ENCODE data around the gene CDK5RAP2. TPM values are rescaled to one million over a fixed set of nuclear protein-coding genes. Genes with fewer than 3 reads are reported as not detected.
"Not testable (repeated sequence)": the region's sequence is repeated elsewhere in the genome, so short reads cannot be mapped to it uniquely, and the experiment has no call there.

Gene CDK5RAP2
- total RNA-seq, 2 donors from 2014 or later: 27.1 to 36.7 TPM

DNA sequence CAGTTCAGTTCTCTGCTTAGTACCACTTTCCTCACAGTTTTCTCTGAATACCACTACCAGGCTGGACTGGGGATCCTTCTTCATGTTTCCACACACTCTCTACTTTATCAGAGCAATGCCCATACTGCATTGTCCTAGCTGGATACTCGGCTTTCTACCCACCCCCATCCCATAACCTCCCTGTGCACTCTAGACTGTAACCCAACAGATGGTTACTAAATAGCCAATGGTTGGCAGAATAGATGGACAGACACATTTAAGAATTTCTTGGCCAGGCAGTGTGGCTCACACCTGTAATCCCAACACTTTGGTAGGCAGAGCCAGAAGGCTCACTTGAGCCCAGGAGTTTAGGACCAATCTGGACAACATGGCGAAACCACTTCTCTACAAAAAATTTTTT is 22.8 kb downstream of the CDK5RAP2 start:
- DNase-seq (no peak), ATAC-seq (no peak)
- intact Hi-C loops (cut with DNase I, micrococcal nuclease): no loop called here

DNA sequence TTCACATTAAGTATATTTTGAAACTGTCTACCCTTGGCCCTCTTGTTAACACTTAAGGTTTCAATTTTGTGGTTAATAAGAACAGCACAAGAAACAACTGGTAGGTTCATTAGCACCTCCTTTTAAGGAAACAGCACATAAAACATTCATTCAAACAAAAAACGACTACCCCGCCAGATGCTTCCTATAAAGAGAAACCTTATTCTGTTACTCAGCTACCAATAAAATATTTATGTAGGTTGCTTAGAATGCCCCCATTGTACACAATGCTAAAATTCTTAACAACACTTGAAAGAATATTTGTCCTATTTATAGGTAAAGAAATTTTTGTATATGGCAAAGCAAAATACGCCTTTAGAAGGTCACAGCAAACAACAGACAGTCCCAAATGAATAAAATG is 23.2 kb downstream of the CDK5RAP2 start:
- ATAC-seq (no peak), DNase-seq (no peak)
- intact Hi-C loops (cut with DNase I, micrococcal nuclease): no loop called here

DNA sequence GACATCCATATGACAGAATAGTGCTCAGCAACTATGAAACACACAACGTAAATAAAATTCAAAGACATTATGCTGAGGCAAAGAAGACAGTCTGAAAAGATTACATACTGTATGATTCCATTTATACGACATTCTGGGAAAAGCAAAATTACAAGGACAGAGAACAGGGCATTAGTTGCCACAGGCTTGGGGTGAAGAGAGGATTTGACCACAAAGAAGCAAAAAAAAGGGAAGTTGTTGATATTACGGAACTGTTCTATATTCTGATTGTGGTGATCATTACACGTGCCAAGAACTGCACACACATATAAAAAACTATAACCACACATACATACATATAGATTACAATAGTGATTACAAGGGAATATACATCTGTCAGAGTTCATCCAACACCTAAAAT is 24.1 kb downstream of the CDK5RAP2 start:
- no peak for DNase-seq
- ATAC-seq: no peak
- intact Hi-C loops (cut with DNase I, micrococcal nuclease): no loop called here

DNA sequence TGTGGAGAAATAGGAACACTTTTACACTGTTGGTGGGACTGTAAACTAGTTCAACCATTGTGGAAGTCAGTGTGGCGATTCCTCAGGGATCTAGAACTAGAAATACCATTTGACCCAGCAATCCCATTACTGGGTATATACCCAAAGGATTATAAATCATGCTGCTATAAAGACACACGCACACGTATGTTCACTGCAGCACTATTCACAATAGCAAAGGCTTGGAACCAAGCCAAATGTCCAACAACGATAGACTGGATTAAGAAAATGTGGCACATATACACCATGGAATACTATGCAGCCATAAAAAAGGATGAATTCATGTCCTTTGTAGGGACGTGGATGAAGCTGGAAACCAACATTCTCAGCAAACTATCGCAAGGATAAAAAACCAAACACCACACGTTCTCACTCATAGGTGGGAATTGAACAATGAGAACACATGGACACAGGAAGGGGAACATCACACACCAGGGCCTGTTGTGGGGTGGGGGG is 27.7 kb downstream of the CDK5RAP2 start:
- intact Hi-C loops (cut with DNase I, micrococcal nuclease); ATAC-seq; DNase-seq: not testable (repeated sequence)

DNA sequence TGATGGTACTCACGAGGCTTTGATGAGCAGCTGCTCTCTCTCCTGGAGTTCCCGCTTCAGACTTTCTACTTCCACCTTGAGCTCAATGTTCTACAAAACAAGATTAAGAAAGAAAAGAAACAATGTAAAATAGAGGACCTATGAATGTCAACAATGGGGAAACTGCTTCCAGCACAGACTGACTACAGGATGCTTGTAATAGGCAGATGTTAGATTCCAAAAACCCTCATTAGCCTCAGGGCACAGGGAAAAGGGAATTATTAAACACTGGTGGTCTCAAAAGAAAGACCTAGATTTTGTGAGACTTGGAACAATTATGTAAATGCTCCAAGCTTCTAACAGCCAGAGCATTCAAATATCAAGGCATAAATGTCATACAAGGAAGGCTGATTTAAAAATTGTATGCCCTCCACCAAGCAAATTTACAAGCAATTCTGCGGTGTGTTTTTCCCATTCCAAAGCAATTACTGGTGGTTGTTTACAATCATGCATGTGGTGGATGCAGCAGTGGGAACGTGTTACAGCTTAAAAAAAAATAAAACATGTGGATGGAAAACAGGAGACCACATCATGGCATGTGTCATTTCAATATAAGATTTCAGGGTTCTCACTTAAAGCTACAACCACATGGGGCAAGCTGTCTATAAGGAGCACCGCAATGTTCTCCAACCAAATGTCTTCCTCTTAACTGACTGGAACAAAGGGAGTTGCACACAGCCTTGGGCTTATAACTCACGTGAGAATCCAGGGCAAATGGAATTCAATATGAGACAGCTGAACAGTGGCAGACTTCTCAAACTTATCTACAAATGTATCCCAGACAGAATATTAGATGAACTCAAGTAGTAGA is 34.0 kb downstream of the CDK5RAP2 start:
- no peak for ATAC-seq
- intact Hi-C loops (cut with DNase I, micrococcal nuclease): no loop called here
- DNase-seq: no peak

DNA sequence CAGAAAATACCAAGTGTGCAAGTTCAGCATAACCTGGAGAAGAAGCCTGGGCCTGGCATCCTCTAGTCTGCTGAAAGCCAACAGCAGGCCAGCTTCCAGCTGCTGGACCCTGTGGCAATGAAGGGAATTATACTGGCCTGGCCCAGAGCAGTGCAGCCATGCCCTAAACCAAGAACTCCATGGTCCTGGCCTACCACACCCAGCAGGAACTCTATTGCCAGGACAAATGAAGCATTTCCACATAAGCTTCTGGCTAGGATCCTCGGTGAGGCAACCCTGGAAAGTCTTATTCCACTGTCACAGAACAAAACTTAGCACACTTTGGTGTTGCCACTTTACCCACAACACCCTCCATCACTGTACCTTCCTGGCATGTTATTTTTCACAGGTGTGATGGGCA is 35.5 kb downstream of the CDK5RAP2 start:
- intact Hi-C loops (cut with DNase I, micrococcal nuclease): no loop called here
- ATAC-seq (no peak), DNase-seq (no peak)

DNA sequence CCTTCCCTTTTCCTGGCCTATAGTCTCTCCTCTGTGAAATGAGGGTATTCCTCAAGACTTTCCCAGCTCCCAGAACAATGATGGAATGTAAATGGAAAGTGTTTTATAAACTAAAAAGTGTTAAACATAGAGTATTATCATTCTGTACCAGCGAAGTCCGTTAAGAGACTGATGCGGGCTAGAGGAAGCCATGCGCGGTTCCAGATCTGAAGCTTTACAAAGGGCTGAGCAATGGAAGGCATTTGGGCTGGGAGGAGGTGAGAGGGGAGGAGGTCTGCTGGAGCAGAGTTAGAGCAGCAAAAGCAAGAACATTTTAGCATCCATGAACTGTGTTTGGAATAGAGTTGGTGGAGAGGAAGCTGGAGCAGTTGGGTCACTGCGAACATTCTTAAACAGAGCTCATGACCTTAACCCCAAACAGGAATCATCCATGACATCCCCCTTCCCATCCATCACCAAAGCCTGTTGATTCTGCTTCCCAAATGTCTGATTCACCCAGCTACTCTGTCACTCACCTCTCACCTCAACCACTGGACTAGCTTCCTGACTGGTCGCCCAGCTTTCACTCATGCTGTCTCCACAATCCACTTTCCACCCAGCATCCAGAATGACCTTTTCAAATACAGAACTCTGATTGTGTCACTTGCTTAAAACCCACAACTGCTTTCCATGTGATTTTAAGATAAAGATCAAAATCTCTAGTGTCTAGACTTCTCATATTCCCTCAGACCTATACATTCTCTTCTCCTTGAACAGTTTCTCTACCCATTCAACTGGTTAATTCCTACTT is 37.1 kb downstream of the CDK5RAP2 start:
- intact Hi-C loops (cut with DNase I, micrococcal nuclease): no loop called here
- ATAC-seq (no peak), DNase-seq (no peak)

DNA sequence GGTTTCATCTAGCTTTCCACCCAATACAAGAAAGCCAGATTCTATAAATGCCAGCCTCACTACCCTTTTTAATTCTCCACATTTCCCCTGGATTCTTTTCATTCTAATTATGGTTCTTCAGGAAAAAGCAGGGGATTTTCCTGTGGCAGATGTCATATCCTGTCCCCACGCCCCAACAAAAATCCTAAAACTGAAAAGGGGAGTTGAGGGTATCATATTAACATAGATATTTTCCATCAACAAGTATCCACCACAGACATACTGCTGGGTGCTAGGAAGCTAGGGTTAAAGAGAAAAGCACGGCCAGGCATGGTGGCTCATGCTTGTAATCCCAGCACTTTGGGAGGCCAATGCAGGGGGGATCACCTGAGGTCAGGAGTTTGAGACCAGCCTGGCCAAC is 38.0 kb downstream of the CDK5RAP2 start:
- ATAC-seq (no peak), DNase-seq (no peak)
- intact Hi-C loops (cut with DNase I, micrococcal nuclease): no loop called here

DNA sequence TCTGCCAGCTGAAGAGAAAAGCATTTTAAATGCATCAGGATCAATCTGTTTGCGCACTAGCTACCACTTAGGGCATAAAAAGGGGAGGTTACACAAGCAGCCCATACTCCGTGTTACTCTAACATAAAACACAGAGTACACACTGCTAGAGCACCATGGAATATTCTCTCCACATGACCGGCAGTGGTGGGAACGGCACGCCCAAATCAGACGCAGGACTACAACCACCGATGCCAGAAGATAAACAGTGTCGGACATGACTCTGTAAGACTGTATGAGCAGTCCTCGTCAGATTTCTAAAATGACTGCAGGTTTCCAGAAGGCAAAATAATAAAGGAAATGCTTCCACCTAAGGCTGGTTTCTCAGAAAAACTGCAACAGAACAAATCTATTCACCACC is 40.0 kb downstream of the CDK5RAP2 start:
- ATAC-seq (no peak), DNase-seq (no peak)
- intact Hi-C loops (cut with DNase I, micrococcal nuclease): no loop called here

DNA sequence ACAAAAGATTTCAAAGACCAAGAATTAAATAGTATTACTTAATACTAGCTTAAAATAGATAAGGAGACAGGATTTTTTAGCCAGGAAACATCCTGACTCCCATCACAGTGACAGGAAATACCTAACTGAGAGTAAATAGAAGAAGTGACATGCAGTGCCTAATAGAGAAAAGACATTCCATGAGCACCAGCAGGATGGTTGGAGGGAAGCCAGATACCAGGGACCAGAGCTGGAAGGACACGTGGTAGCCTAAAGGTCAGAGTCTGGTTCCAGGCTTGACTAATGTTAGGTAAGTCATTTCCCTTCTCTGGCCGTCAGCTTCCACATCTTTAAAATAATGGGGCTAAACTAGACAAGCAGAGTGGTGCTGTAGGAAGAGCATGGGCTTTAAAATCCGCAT is 41.6 kb downstream of the CDK5RAP2 start:
- intact Hi-C loops (cut with DNase I, micrococcal nuclease): no loop called here
- ATAC-seq (no peak), DNase-seq (no peak)

DNA sequence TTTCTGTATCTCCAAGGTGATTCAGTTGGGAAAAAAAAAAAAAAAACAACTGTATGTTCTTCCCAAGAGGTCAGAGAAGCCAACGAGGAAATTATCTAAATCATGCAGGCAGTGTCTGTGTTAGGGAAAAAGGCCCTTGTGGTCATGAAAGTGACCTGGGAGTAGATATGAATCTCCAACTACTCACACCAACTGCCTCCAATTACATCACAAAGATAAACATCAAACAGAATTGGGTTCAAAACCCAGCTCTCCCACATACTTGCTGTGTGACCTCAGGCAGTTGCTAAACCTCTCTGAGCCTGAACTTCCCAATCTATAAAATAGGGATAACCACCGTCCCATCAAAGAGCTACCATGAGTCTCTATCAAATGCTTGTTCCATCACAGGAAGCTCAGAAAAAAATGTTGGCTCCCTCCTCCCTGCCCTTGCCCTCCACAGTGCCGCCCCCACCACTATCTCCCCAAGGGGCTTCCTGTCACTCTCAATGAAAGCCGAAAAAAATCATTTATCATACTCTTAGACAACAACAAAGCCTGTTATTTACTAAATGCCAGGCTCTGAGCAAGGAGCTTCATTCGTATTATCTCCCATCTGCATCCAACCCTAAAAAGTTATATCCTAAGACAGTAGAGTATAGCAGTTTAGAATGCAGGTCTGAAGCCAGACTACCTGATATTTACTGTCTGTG is 42.9 kb downstream of the CDK5RAP2 start:
- ATAC-seq (no peak), DNase-seq (no peak)
- intact Hi-C loops (cut with DNase I, micrococcal nuclease): no loop called here

DNA sequence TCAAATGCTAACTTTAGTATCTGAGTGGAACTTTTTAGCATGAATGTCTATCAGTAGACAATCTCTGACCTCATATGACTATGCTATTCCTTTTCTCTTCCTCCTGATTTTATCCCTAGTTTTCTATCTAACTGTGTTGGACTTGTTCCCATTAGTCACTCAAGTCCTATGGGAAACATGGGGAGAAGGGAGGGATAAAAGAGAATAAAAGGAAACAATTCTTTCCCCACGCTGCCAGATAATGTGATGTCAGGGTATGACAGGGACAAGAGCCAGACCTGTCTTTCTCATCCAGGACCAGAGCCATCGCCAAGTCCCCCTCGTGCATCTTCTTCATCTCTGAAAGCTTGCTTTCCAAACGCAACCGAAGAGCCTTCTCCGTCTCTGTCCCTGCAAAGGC is 43.9 kb downstream of the CDK5RAP2 start:
- intact Hi-C loops (cut with DNase I, micrococcal nuclease): no loop called here
- no peak for ATAC-seq

DNA sequence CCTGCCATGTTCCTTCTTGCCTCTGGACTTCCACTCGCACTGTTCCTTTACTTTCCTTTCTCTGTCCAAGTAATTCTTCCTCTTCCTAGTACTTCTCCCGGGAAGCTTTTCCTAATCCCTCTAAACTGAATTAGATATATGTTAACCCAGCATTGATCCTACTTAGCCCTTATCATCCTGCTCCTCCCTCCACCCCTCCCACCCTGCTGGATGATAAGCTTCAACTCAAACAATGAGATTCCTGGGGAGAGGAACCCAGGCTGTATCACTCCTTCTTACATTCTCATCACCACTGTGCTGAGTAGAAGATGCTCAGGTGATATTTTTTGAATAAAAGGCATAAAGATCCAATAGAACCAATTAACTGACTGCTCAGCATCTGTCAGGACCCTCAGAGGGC is 45.7 kb downstream of the CDK5RAP2 start:
- DNase-seq (no peak), ATAC-seq (no peak)
- intact Hi-C loops (cut with DNase I, micrococcal nuclease): no loop called here

More for the DNA sequence above, 43.9 kb downstream of the CDK5RAP2 start:
- no peak for DNase-seq

DNA sequence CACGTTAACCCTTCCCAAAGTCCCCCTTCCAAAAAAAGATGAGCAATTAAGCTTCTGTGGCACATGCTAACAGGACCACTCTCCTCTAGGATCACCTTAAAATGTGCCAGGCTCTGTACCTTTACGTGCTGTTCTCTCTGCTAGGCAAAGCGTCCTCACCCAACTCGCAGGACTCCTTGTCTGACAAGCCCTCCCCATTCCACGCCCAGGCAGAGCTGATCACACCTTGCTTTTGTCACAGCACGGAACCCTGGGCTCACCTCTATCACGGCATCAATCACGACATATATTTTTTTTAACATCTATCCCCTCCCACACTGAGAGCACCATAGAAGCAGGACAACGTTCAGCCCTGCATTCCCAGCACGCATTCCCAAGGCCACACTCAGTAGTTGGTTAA is 47.1 kb downstream of the CDK5RAP2 start:
- DNase-seq (no peak), ATAC-seq (no peak)
- intact Hi-C loops (cut with DNase I, micrococcal nuclease): no loop called here

DNA sequence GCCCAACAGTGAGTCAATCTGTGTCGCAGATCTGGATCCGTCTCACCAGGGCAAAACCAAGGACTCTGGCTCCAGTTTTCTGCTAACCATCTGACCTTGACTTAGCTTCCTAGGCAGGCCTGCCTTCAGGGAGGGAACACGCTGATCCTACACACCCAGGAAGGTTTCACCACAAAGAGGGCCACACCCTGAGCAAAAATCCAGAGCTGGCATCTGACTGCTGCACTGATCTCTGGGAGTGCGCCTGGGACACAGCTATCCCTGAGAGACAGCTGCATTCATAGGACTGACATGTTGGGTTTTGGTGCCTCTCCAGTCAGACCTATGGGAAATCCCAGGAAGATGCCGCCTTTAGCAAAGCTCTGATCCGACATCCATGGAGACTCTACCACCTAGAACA is 47.5 kb downstream of the CDK5RAP2 start:
- ATAC-seq (peak; percentile 94), DNase-seq (peak; percentile 16 to 72)
- intact Hi-C loops (cut with DNase I, micrococcal nuclease): no loop called here

DNA sequence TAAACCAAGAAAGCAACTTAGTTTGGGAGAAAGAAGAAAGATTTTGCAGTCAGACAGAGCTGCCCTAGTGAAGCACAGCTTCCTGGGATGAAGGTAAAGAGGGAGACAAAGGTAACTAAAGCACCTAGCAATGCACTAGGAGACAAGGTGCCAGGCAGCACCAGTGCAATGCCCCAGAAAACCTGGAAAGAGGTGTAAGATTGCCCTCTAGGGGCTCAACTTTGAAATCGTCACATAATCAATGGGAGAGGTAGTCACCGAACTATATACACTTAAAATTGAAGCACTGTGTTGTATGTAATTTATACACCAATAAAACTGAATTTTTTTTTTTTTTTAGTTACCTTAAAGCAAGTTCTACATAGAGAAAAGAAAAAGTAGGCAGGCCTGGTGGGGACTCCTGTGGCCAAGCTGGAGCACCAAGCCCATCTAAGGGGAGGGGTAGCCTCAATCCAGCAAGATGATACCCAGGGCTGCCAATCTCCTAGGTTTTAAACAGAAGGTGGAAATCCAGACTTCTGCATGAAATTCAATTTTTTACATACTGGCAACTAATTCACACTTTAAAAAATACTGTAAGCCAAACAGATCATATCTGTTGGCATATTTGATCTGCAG is 48.2 kb downstream of the CDK5RAP2 start:
- no peak for DNase-seq
- intact Hi-C loops (cut with DNase I, micrococcal nuclease): no loop called here
- peak; percentile 77 for ATAC-seq

DNA sequence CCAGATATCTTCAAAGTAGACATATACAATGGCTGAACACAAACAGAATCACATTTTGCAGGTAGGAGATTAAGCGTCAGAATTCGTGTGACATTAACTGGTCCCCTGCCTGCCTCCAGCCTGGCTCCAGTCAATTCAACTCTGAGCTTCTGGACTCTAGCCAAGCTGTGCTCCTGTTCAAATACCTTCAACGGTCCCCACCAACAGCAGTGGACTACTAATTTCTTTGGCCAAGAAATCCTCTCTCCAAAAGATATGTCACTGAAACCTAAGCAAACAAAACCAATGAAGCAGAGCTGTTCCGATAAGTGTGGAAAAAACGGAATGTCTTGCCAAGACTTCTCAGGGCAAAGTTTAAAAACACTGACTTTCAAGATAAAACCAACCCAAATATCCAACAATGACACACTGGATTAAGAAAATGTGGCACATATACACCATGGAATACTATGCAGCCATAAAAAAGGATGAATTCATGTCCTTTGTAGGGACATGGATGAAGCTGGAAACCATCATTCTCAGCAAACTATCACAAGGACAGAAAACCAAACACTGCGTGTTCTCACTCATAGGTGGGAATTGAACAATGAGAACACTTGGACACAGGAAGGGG is 49.6 kb downstream of the CDK5RAP2 start:
- intact Hi-C loops (cut with DNase I, micrococcal nuclease): not testable (repeated sequence)

DNA sequence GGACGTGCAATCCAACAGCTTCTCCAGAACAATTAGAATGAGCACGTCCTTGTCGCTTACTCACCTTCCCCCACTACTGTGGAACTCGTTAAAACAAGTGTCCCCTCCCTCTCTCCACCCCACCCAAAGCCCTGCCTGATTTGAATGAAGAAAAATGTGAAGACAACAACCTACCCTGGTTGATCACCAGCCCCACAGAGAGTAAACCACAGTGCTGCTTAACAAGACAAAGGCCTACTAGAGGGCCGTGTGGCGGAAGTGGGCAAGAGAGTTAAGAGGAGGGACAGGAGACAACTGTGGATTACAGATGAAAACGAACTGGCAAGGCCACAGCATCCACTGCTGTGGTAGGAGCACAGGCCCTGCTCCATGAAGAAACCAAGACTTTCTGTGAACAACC is 51.1 kb downstream of the CDK5RAP2 start:
- DNase-seq: no peak

More for the DNA sequence above, 49.6 kb downstream of the CDK5RAP2 start:
- not testable (repeated sequence) for ATAC-seq, DNase-seq

DNA sequence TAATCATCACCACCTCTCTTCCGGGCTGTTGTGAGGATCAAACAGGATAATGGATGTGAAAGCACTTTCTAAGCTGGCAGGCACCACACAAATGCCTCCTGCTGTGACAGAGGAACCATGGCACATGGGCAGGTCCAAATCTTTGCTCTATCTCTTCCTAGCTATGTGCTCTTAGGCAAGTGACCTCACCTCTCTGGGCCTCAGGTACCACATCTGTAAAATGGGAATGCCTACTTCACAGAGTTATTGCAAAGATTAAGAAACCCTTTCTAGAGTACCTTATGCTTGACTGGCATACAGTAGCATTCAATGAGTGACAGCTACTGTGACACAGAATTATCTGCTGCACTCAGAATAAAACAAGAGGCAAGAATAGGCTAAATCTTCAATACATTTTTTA is 51.6 kb downstream of the CDK5RAP2 start:
- intact Hi-C loops (cut with DNase I, micrococcal nuclease): no loop called here
- no peak for DNase-seq
- no peak for ATAC-seq

More for the DNA sequence above, 51.1 kb downstream of the CDK5RAP2 start:
- intact Hi-C loops (cut with DNase I, micrococcal nuclease): no loop called here
- ATAC-seq: no peak

All from left colon (tissue), 2 donors.